Smooth muscle cell (in vitro differentiated cells): ENCODE data around the gene KCTD14. TPM values are rescaled to one million over a fixed set of nuclear protein-coding genes. Genes with fewer than 3 reads are reported as not detected.
"Not testable (repeated sequence)": the region's sequence is repeated elsewhere in the genome, so short reads cannot be mapped to it uniquely, and the experiment has no call there.

ENCODE experiments used
- DNase-seq: peaks from one replicate; lab custom pipeline; 2025; ENCODE audit not compliant: unreplicated experiment; lab: John Stamatoyannopoulos, UW
- H2AFZ ChIP-seq: fragments of 200-600 bp; sonication (generic); 2 replicates; pipeline ENCODE4 v1.6.0; 2016; ENCODE audit warnings: antibody characterized with exemption, low read depth, mild to moderate bottlenecking
- H3F3A ChIP-seq: fragments of 200-600 bp; sonication (generic); 2 replicates; pipeline ENCODE4 v1.6.0; 2017; ENCODE audit warnings: antibody characterized with exemption, low read depth
- H3K27ac ChIP-seq: fragments of 200-600 bp; sonication (generic); 2 replicates; pipeline ENCODE4 v1.5.1; 2016; ENCODE audit warnings: low read depth, mild to moderate bottlenecking
- H3K27me3 ChIP-seq: fragments of 200-600 bp; sonication (generic); 2 replicates; pipeline ENCODE4 v1.6.1; 2016; ENCODE audit warnings: low read depth, mild to moderate bottlenecking
- H3K36me3 ChIP-seq: fragments of 200-600 bp; sonication (generic); 2 replicates; pipeline ENCODE4 v1.5.1; 2016; ENCODE audit warnings: low read depth
- H3K4me1 ChIP-seq: fragments of 200-600 bp; sonication (generic); 2 replicates; pipeline ENCODE4 v1.5.1; 2016; ENCODE audit warnings: low read depth
- H3K4me2 ChIP-seq: fragments of 200-600 bp; sonication (generic); 2 replicates; pipeline ENCODE4 v1.6.0; 2016; ENCODE audit warnings: mild to moderate bottlenecking
- H3K4me3 ChIP-seq: fragments of 200-600 bp; sonication (generic); 2 replicates; pipeline ENCODE4 v1.5.1; 2016; ENCODE audit warnings: mild to moderate bottlenecking
- H3K79me2 ChIP-seq: fragments of 200-600 bp; sonication (generic); 2 replicates; pipeline ENCODE4 v1.6.0; 2016; ENCODE audit warnings: low read depth, mild to moderate bottlenecking
- H3K9ac ChIP-seq: fragments of 200-600 bp; sonication (generic); 2 replicates; pipeline ENCODE4 v1.6.0; 2016; ENCODE audit warnings: low read depth
- H3K9me3 ChIP-seq: fragments of 200-600 bp; sonication (generic); replicated peaks from 2 replicates; pipeline ENCODE4 v1.5.1; 2016; ENCODE audit warnings: low read depth
- H4K20me1 ChIP-seq: fragments of 200-600 bp; sonication (generic); 2 replicates; pipeline ENCODE4 v1.6.0; 2016; ENCODE audit warnings: low read depth
- WGBS: methylation state at CpG from one replicate; pipeline ENCODE4 v1.1.7; 2016; ENCODE audit warnings: low lambda C conversion rate; 5-methylcytosine and 5-hydroxymethylcytosine counted together
- polyA plus RNA-seq: library from polyadenylated mRNA; unstranded; fragments of >200 nt; fragmentation: Nextera tagmentation; extraction: Ambion mirVana; gene quantifications from 2 replicates; pipeline ENCODE4 v1.2.1, GENCODE V29; 2016
- total RNA-seq: library from RNA; depleted of rRNA; stranded (reverse); fragments of >200 nt; gene quantifications from 2 replicates; pipeline ENCODE4 v1.2.3, GENCODE V29; 2014
- TF ChIP-seq, protein P1 (sequence below): fragments of 200-600 bp; sonication (generic); IDR thresholded peaks from 2 replicates; pipeline ENCODE4 v1.5.1; 2017; ENCODE audit warnings: borderline replicate concordance, mild to moderate bottlenecking, antibody characterized with exemption; ENCODE audit not compliant: insufficient read depth, poor library complexity, severe bottlenecking

The KCTD14 gene
- total and polyA plus RNA-seq, 2 experiments from 2014 or later: 1.5 to 1.7 TPM

DNA sequence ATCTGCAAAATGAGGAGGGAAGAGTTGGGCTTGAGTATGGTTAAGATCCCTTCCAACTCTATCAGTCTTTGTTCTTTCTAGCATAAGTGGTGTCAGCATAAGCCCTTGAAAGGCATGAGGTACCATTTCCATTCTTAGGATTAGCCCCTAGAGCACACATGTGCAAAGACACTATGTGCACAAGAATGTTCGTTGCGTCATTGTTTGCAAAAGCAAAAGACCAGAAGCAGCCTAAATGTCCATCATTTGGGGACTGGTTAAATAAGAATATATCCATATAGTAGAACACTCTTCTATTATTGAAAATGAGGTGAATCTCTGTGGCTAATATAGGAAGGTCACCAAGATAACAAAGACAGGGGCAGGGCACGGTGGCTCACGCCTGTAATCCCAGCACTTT is 10.0 kb upstream of the KCTD14 start:
- 70% methylated on average over 4 of the region's 4 CpGs for WGBS
- no peak for DNase-seq
- TF ChIP-seq, protein P1, sequence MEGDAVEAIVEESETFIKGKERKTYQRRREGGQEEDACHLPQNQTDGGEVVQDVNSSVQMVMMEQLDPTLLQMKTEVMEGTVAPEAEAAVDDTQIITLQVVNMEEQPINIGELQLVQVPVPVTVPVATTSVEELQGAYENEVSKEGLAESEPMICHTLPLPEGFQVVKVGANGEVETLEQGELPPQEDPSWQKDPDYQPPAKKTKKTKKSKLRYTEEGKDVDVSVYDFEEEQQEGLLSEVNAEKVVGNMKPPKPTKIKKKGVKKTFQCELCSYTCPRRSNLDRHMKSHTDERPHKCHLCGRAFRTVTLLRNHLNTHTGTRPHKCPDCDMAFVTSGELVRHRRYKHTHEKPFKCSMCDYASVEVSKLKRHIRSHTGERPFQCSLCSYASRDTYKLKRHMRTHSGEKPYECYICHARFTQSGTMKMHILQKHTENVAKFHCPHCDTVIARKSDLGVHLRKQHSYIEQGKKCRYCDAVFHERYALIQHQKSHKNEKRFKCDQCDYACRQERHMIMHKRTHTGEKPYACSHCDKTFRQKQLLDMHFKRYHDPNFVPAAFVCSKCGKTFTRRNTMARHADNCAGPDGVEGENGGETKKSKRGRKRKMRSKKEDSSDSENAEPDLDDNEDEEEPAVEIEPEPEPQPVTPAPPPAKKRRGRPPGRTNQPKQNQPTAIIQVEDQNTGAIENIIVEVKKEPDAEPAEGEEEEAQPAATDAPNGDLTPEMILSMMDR: no peak
- H3K4me3 ChIP-seq: no peak overlapping the region
- no peaks in the 10 kb centered on the region for H3K36me3 ChIP-seq
- no peaks in the 10 kb centered on the region for H3K9me3 ChIP-seq
- no peaks in the 10 kb centered on the region for H3K4me1 ChIP-seq
- H3K79me2 ChIP-seq: no peaks in the 10 kb centered on the region
- H2AFZ ChIP-seq: no peak overlapping the region
- H3K4me2 ChIP-seq: no peak overlapping the region
- H4K20me1 ChIP-seq: no peaks in the 10 kb centered on the region
- H3K9ac ChIP-seq: no peak overlapping the region
- no peak overlapping the region for H3K27ac ChIP-seq
- no peaks in the 10 kb centered on the region for H3K27me3 ChIP-seq
- H3F3A ChIP-seq: no peaks in the 10 kb centered on the region

DNA sequence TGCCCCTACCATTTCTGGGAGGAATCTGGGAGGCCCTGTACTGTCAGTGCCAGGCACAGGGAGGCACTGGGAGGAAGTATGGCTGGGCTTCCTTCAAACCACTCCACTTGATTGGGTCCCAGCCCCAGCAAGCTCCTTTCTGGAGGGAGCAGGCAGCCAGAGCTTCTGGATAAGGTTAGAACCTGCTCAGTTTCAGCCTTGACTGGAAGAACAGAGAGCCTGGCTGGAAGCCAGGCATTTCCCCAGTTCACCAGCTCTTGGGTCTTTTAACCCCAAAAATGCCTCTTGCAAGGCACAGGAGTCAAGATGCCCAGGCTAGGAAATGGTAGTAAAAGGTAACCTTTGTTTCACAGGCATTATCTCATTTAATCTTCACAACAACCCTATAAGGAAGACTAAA is 9.0 kb upstream of the KCTD14 start:
- H2AFZ ChIP-seq: no peak overlapping the region
- H3K79me2 ChIP-seq: no peaks in the 10 kb centered on the region
- H3K36me3 ChIP-seq: no peaks in the 10 kb centered on the region
- H3K4me1 ChIP-seq: no peaks in the 10 kb centered on the region
- no peak overlapping the region for H3K9ac ChIP-seq
- no peak for DNase-seq
- H3K27ac ChIP-seq: no peak overlapping the region
- no peaks in the 10 kb centered on the region for H3F3A ChIP-seq
- no peak overlapping the region for H3K4me3 ChIP-seq
- H3K4me2 ChIP-seq: no peak overlapping the region
- no peaks in the 10 kb centered on the region for H4K20me1 ChIP-seq
- TF ChIP-seq, protein P1: no peak
- H3K9me3 ChIP-seq: no peaks in the 10 kb centered on the region
- H3K27me3 ChIP-seq: no peaks in the 10 kb centered on the region

- no peak overlapping the region for H3K27ac ChIP-seq
- H3K36me3 ChIP-seq: no peaks in the 10 kb centered on the region
- H3F3A ChIP-seq: no peaks in the 10 kb centered on the region
- H3K4me3 ChIP-seq: no peak overlapping the region
- H3K79me2 ChIP-seq: no peaks in the 10 kb centered on the region
- TF ChIP-seq, protein P1: no peak
- H3K4me1 ChIP-seq: no peaks in the 10 kb centered on the region
- no peaks in the 10 kb centered on the region for H3K27me3 ChIP-seq
- H4K20me1 ChIP-seq: no peaks in the 10 kb centered on the region
- no peaks in the 10 kb centered on the region for H3K9me3 ChIP-seq
- DNase-seq: no peak
- 97% methylated on average over 3 of the region's 3 CpGs for WGBS
- H2AFZ ChIP-seq: no peak overlapping the region
- no peak overlapping the region for H3K4me2 ChIP-seq
- no peak overlapping the region for H3K9ac ChIP-seq
These were observed 8.6 kb upstream of the KCTD14 start for GRCh38 chr11:78031629-78032028.

DNA sequence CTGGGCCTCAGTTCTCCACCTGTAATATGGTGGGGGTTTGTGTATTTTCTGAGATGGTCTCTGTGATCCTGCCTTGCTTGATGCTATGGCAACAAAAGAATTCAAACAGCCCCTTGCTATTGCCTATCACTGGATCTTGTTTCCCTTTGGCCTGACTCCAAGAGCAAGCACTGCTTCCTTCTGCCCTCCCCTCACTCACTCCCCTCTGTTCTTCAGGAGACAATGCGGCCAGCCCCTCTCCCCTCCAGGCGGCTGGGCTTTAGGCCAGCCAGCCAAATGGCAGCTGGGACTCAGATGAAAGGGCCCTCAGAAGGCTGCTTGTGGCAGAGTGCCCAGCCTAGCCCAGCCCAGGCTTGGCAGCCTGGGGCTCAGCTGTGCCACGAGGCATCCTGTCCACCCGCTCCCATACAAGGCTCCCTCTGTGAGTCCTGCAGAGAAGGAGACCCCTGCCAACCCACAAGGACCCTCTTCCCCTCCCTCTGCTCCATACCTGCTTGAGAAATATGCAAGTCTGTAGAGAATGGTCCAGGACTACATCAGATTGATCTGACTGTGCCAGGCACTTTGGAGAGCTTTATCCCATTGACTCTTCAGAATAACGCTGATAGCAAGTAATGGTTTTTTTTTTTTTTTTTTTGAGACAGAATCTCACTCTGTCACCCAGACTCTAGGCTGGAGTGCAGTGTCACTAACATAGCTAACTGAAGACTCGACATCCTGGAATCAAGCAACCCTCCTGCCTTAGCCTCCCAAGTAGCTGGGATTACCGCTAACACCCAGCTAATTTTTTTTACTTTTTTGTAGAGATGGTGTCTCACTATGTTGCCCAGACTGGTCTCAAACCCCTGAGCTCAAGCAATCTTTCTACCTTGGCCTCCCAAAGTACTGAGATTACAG is 7.6 kb upstream of the KCTD14 start:
- Histone ChIP-seq H3K9me3 (no peaks in the 10 kb centered on the region), H3K9ac (no peak overlapping the region), H3K4me2 (no peak overlapping the region), H4K20me1 (no peaks in the 10 kb centered on the region), H3K27ac (no peak overlapping the region), H3K27me3 (no peaks in the 10 kb centered on the region), H2AFZ (no peak overlapping the region), H3K36me3 (no peaks in the 10 kb centered on the region), H3K4me1 (no peaks in the 10 kb centered on the region), H3K4me3 (no peak overlapping the region), H3F3A (no peaks in the 10 kb centered on the region), H3K79me2 (no peaks in the 10 kb centered on the region)
- WGBS: 87% methylated on average over 7 of the region's 7 CpGs
- TF ChIP-seq, protein P1: no peak
- DNase-seq: no peak

DNA sequence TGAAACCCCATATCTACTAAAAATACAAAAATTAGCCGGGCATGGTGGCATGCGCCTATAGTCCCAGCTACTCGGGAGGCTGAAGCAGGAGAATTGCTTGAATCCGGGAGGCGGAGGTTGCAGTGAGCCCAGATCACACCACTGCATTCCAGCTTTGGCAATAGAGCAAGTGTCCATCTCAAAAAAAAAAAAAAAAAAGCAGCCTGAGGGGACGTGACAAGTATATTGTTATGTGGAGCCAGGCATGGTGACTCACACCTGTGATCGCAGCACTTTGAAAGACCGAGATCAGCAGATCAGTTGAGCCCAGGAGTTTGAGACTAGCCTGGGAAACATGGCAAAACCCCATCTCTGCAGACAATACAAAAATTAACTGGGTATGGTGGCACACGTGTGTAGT is 5.3 kb upstream of the KCTD14 start:
- not testable (repeated sequence) for H3K36me3 ChIP-seq, H3K4me1 ChIP-seq, H2AFZ ChIP-seq, H3K9ac ChIP-seq, H3K4me3 ChIP-seq, H3K9me3 ChIP-seq, H3K4me2 ChIP-seq, H3K79me2 ChIP-seq, DNase-seq, H4K20me1 ChIP-seq, H3K27ac ChIP-seq, H3F3A ChIP-seq, H3K27me3 ChIP-seq
- 67% methylated on average over 9 of the region's 9 CpGs for WGBS
